K562 (cell line): Measurements from ENCODE around the gene SEC61A1. TPM values are rescaled to one million over a fixed set of nuclear protein-coding genes. Genes with fewer than 3 reads are reported as not detected.

Experiments used
- BCL6 ChIP-seq: fragments of 250-450 bp; sonication (Bioruptor Pico); IDR thresholded peaks from 2 replicates; pipeline ENCODE4 v1.4.0; 2020
- CBFB ChIP-seq: sonication (generic); formaldehyde crosslinking; IDR thresholded peaks from 2 replicates; pipeline ENCODE4 v1.4.0; 2020; ENCODE audit warnings: mild to moderate bottlenecking, missing genetic modification reagents
- CHD2 ChIP-seq: IDR thresholded peaks from 2 replicates; pipeline ENCODE4 v1.6.1; 2011; ENCODE audit warnings: low read depth, low read length
- ESRRB ChIP-seq: fragments of 250-450 bp; sonication (Bioruptor Pico); IDR thresholded peaks from 2 replicates; pipeline ENCODE4 v1.5.0; 2020; ENCODE audit warnings: mild to moderate bottlenecking, moderate library complexity, borderline replicate concordance
- MAZ ChIP-seq, 2 experiments: fragments of 450-650 bp in 1 of 2; sonication (generic) in 1 of 2; formaldehyde crosslinking; IDR thresholded peaks in 1 of 2; conservative IDR thresholded peaks in 1 of 2; 2 replicates each; pipeline versions ENCODE4 v1.4.0 to v1.5.0; 2020; ENCODE audit warnings: mild to moderate bottlenecking in 1 of 2, missing genetic modification reagents in 1 of 2
- MYBL2 ChIP-seq, 2 experiments: fragments of 450-650 bp in 1 of 2; sonication (generic) in 1 of 2; formaldehyde crosslinking in 1 of 2; IDR thresholded peaks; 2 replicates each; pipeline versions ENCODE4 v1.6.1 to v1.8.1; 2017 to 2022; ENCODE audit warnings: borderline replicate concordance in 1 of 2, inconsistent platforms in 1 of 2, low read depth in 1 of 2, mild to moderate bottlenecking in 1 of 2, missing genetic modification reagents in 1 of 2, moderate library complexity in 1 of 2
- NBN ChIP-seq: fragments of 450-650 bp; IDR thresholded peaks from 2 replicates; pipeline ENCODE4 v1.6.1; 2016; ENCODE audit warnings: low read depth, mild to moderate bottlenecking
- NRF1 ChIP-seq, 2 experiments: fragments of 450-650 bp; IDR thresholded peaks in 1 of 2; conservative IDR thresholded peaks in 1 of 2; 2 replicates each; pipeline ENCODE4 v1.6.1; 2014; ENCODE audit warnings: mild to moderate bottlenecking in 2 of 2
- SIX5 ChIP-seq, 2 experiments: IDR thresholded peaks; 2 replicates each; pipeline ENCODE4 v1.6.1; 2011; ENCODE audit warnings: low read length in 2 of 2, borderline replicate concordance in 1 of 2, low read depth in 1 of 2, mild to moderate bottlenecking in 1 of 2, moderate library complexity in 1 of 2; ENCODE audit not compliant: insufficient read depth in 1 of 2
- SRSF1 ChIP-seq: fragments of 200-400 bp; formaldehyde crosslinking; IDR thresholded peaks from 2 replicates; pipeline ENCODE4 v1.6.1; 2017; ENCODE audit warnings: mild to moderate bottlenecking, low read depth, low read length, moderate library complexity
- SRSF9 ChIP-seq: fragments of 200-400 bp; formaldehyde crosslinking; IDR thresholded peaks from 2 replicates; pipeline ENCODE4 v1.6.1; 2017; ENCODE audit warnings: low read depth, low read length, borderline replicate concordance
- STAT5B ChIP-seq: fragments of 250-450 bp; sonication (Bioruptor Pico); IDR thresholded peaks from 2 replicates; pipeline ENCODE4 v1.8.0; 2021; ENCODE audit warnings: mild to moderate bottlenecking, inconsistent platforms
- TAF1 ChIP-seq: IDR thresholded peaks from 2 replicates; pipeline ENCODE4 v1.6.1; 2011; ENCODE audit warnings: mild to moderate bottlenecking, low read length, moderate library complexity; ENCODE audit not compliant: insufficient read depth, control insufficient read depth, severe bottlenecking; ENCODE audit errors: extremely low read depth
- TAF9B ChIP-seq: fragments of 450-650 bp; IDR thresholded peaks from 2 replicates; pipeline ENCODE4 v1.6.1; 2018; ENCODE audit warnings: mild to moderate bottlenecking; ENCODE audit not compliant: partially characterized antibody
- TCFL5 ChIP-seq: fragments of 250-450 bp; sonication (Bioruptor Pico); conservative IDR thresholded peaks from 2 replicates; pipeline ENCODE4 v1.6.1; 2021; ENCODE audit warnings: mild to moderate bottlenecking, moderate library complexity, matching md5 sums
- ZNF23 ChIP-seq: fragments of 250-450 bp; sonication (Bioruptor Pico); IDR thresholded peaks from 2 replicates; pipeline ENCODE4 v1.4.0; 2020; ENCODE audit warnings: mild to moderate bottlenecking
- ZNF282 ChIP-seq: sonication (generic); formaldehyde crosslinking; IDR thresholded peaks from 2 replicates; pipeline ENCODE4 v1.8.1; 2023; ENCODE audit warnings: missing genetic modification reagents
- ZNF57 ChIP-seq: fragments of 450-650 bp; formaldehyde crosslinking; IDR thresholded peaks from 2 replicates; pipeline ENCODE4 v1.4.0; 2020; ENCODE audit warnings: mild to moderate bottlenecking, moderate library complexity
- ZNF780A ChIP-seq: fragments of 250-450 bp; sonication (Bioruptor Pico); IDR thresholded peaks from 2 replicates; pipeline ENCODE4 v1.5.0; 2021; ENCODE audit warnings: mild to moderate bottlenecking
- polyA plus RNA-seq, 8 experiments: library from polyadenylated mRNA; depleted of rRNA in 4 of 8; stranded (reverse) in 5 of 8; unstranded in 3 of 8; fragments of >200 nt; fragmentation: Nextera tagmentation in 2 of 8; fragmentation: Illumina TruSeq in 1 of 8; extraction: Ambion mirVana in 2 of 8; extraction: Trizol in 1 of 8; gene quantifications; 2 replicates each; pipeline versions ENCODE4 v1.2.1 to v1.2.3, GENCODE V29; 2011 to 2014; ENCODE audit warnings: inconsistent platforms in 1 of 8, missing spikeins in 1 of 8
- total RNA-seq, 7 experiments: library from RNA; depleted of rRNA in 6 of 7; stranded (reverse); fragments of >200 nt in 6 of 7; fragmentation: Illumina TruSeq in 2 of 7; extraction: Trizol in 2 of 7; gene quantifications; 2 replicates each; pipeline versions ENCODE4 v1.2.1 to v1.2.3, GENCODE V29; 2011 to 2021; ENCODE audit warnings: low replicate concordance in 1 of 7
- TF ChIP-seq, protein P1 (sequence below), 2 experiments: fragments of 450-650 bp; IDR thresholded peaks; 2 replicates each; pipeline ENCODE4 v1.6.1; 2018; ENCODE audit warnings: mild to moderate bottlenecking in 2 of 2, low read depth in 1 of 2; ENCODE audit not compliant: partially characterized antibody in 2 of 2
- TF ChIP-seq, protein P2 (sequence below), 2 experiments: IDR thresholded peaks; 2 replicates each; pipeline ENCODE4 v1.6.1; 2011; ENCODE audit warnings: borderline replicate concordance in 1 of 2, control low read depth in 1 of 2, low read depth in 1 of 2, low read length in 1 of 2, mild to moderate bottlenecking in 1 of 2, mixed read lengths in 1 of 2, moderate library complexity in 1 of 2; ENCODE audit not compliant: insufficient read depth in 1 of 2, insufficient read length in 1 of 2, poor library complexity in 1 of 2, severe bottlenecking in 1 of 2; ENCODE audit errors: extremely low read depth in 1 of 2
- TF ChIP-seq, protein P3 (sequence below): fragments of 250-450 bp; sonication (Bioruptor Pico); IDR thresholded peaks from 2 replicates; pipeline ENCODE4 v1.8.0; 2021; ENCODE audit warnings: moderate library complexity, mild to moderate bottlenecking, inconsistent platforms

Gene SEC61A1
- total and polyA plus RNA-seq, 9 of the 15 experiments (the other 6 are each of a cell fraction or from before 2014, with no cell fraction given), result 1.9 to 140 (median 79.1) TPM

DNA sequence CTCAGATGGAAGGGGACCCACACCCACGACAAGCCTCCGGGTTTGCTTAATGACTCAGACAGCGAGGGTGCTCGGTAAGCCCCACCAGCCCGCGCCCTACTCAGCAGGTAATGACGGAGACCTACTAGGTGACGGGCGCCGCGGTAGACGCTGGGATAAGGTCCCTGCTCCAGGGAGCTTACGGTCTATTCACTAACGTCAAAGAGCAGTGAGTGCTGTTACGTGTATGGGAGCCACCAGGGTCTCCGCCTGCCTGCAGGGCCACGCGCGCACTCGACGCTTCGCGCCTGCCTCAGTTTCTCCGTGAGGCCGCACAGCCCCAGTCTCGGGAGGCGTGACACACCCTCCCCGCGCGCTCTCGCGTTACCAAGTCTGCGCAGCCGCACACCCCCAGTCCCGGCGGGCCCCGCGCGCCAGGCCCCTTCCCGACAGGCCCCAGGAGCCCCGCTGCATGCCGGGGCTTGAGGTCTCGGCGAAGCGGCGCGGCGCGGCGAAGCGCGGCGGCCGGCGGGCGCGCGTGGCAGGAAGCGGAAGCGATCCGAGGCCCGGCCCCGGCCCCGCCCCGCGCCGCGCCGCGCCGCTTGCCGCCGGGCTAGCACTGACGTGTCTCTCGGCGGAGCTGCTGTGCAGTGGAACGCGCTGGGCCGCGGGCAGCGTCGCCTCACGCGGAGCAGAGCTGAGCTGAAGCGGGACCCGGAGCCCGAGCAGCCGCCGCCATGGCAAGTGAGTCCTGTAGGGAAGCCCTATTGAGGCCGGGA is at the start of gene SEC61A1 (continued):
- TF ChIP-seq SRSF1 (no peak), SIX5 (IDR thresholded peaks at IDR 0.05; ENCODE audit: borderline replicate concordance in 1 of 2, insufficient read depth in 1 of 2, low read depth in 1 of 2, low read length in 2 of 2) (peak; percentile 36 to 48; a peak in 2 of 4 replicates), CHD2 (peak; percentile 93), STAT5B (CRISPR knock-in tag) (no peak), NRF1 (conservative IDR thresholded peaks at IDR 0.05 in 1 of 2, IDR thresholded peaks at IDR 0.05 in 1 of 2) (peak; percentile 85 to 88), TAF1 (peak; percentile 76), SRSF9 (no peak), CBFB (no peak), MAZ (CRISPR knock-in tag; conservative IDR thresholded peaks at IDR 0.05 in 1 of 2, IDR thresholded peaks at IDR 0.05 in 1 of 2) (peak in 1 of 2 experiments; percentile 45; a peak in 1 of 4 replicates), ESRRB (CRISPR knock-in tag) (no peak), ZNF282 (CRISPR knock-in tag) (no peak), ZNF23 (no peak), TAF9B (no peak), TCFL5 (CRISPR knock-in tag) (no peak), ZNF780A (CRISPR knock-in tag) (no peak), BCL6 (CRISPR knock-in tag) (no peak), NBN (no peak), ZNF57 (CRISPR knock-in tag) (no peak), MYBL2 (IDR thresholded peaks at IDR 0.05; ENCODE audit: low read depth) (no peak), MYBL2 (CRISPR knock-in tag; IDR thresholded peaks at IDR 0.05; ENCODE audit: borderline replicate concordance) (no peak)
- TF ChIP-seq, protein P1, sequence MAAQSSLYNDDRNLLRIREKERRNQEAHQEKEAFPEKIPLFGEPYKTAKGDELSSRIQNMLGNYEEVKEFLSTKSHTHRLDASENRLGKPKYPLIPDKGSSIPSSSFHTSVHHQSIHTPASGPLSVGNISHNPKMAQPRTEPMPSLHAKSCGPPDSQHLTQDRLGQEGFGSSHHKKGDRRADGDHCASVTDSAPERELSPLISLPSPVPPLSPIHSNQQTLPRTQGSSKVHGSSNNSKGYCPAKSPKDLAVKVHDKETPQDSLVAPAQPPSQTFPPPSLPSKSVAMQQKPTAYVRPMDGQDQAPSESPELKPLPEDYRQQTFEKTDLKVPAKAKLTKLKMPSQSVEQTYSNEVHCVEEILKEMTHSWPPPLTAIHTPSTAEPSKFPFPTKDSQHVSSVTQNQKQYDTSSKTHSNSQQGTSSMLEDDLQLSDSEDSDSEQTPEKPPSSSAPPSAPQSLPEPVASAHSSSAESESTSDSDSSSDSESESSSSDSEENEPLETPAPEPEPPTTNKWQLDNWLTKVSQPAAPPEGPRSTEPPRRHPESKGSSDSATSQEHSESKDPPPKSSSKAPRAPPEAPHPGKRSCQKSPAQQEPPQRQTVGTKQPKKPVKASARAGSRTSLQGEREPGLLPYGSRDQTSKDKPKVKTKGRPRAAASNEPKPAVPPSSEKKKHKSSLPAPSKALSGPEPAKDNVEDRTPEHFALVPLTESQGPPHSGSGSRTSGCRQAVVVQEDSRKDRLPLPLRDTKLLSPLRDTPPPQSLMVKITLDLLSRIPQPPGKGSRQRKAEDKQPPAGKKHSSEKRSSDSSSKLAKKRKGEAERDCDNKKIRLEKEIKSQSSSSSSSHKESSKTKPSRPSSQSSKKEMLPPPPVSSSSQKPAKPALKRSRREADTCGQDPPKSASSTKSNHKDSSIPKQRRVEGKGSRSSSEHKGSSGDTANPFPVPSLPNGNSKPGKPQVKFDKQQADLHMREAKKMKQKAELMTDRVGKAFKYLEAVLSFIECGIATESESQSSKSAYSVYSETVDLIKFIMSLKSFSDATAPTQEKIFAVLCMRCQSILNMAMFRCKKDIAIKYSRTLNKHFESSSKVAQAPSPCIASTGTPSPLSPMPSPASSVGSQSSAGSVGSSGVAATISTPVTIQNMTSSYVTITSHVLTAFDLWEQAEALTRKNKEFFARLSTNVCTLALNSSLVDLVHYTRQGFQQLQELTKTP (IDR thresholded peaks at IDR 0.05; ENCODE audit: low read depth in 1 of 2, partially characterized antibody in 2 of 2), result peak in 1 of 2 experiments; percentile 91
- TF ChIP-seq, protein P2, sequence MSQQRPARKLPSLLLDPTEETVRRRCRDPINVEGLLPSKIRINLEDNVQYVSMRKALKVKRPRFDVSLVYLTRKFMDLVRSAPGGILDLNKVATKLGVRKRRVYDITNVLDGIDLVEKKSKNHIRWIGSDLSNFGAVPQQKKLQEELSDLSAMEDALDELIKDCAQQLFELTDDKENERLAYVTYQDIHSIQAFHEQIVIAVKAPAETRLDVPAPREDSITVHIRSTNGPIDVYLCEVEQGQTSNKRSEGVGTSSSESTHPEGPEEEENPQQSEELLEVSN (IDR thresholded peaks at IDR 0.05; ENCODE audit: borderline replicate concordance in 1 of 2, extremely low read depth in 1 of 2, insufficient read depth in 1 of 2, insufficient read length in 1 of 2, low read depth in 1 of 2, low read length in 1 of 2, poor library complexity in 1 of 2, severe bottlenecking in 1 of 2), result peak; percentile 66 to 85
- TF ChIP-seq, protein P3, sequence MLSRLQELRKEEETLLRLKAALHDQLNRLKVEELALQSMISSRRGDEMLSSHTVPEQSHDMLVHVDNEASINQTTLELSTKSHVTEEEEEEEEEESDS (CRISPR knock-in tag), result no peak
